ENCODE data around the gene TYK2. TPM values are rescaled to one million over a fixed set of nuclear protein-coding genes. Genes with fewer than 3 reads are reported as not detected.
"Not testable (repeated sequence)": the region's sequence is repeated elsewhere in the genome, so short reads cannot be mapped to it uniquely, and the experiment has no call there.

The TYK2 gene
- total RNA-seq, 2 donors from 2014 or later = 76.3 to 148 TPM

DNA sequence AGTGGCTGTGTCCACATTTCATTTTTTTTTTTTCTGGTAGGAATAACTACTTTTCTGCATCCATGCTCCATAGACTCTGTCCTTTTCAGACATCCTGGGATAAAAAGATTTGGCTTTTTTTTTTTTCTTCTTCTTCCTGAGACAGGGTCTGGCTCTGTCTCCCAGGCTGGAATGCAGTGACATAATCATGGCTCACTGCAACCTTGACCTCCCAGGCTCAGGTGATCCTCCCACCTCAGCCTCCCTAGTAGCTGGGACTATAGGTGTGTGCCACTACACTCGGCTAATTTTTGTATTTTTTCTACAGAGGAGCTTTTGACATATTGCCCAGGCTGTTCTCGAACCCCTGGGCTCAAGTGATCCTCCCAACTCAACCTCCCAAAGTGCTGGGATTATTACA is 36.9 kb downstream of the TYK2 start:
- H3K27ac ChIP-seq = no peak overlapping the region
- TF ChIP-seq, protein P1, sequence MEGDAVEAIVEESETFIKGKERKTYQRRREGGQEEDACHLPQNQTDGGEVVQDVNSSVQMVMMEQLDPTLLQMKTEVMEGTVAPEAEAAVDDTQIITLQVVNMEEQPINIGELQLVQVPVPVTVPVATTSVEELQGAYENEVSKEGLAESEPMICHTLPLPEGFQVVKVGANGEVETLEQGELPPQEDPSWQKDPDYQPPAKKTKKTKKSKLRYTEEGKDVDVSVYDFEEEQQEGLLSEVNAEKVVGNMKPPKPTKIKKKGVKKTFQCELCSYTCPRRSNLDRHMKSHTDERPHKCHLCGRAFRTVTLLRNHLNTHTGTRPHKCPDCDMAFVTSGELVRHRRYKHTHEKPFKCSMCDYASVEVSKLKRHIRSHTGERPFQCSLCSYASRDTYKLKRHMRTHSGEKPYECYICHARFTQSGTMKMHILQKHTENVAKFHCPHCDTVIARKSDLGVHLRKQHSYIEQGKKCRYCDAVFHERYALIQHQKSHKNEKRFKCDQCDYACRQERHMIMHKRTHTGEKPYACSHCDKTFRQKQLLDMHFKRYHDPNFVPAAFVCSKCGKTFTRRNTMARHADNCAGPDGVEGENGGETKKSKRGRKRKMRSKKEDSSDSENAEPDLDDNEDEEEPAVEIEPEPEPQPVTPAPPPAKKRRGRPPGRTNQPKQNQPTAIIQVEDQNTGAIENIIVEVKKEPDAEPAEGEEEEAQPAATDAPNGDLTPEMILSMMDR (IDR thresholded peaks at IDR 0.05) = no peak
- H3K9me3 ChIP-seq = no peaks in the 10 kb centered on the region
- DNase-seq = no peak
- H3K4me3 ChIP-seq = no peak overlapping the region
- intact Hi-C loops (cut with DNase I) = no loop called here
- H3K4me1 ChIP-seq = no peaks in the 10 kb centered on the region
- H3K36me3 ChIP-seq = no peaks in the 10 kb centered on the region
- no peaks in the 10 kb centered on the region for H3K27me3 ChIP-seq
- H3K9ac ChIP-seq (ENCODE audit: low read depth in 2 of 2, low read length in 2 of 2) = no peak overlapping the region

DNA sequence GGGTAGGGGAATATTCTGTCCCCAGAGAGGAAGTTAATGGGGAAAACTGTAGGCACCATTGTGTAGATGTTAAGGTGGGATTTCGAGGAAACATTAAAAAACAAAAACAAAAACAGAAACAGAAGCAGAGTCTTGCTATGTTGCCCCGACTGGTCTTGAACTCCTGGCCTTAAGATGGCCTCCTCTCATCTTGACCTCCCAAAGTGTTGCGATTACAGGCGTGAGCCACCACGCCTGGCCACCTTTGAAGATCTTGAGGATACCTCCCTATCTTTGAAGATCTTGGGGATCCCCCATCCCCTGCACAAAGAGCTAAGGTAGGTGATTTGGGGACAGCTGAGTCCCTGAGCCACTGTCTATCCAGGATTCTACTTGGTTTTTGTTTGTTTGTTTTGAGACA is 40.4 kb downstream of the TYK2 start:
- intact Hi-C loops (cut with DNase I) = loop anchor here (5.0 kb wide), 1 partner anchor 42 kb away; the partner anchor contains the start of gene TYK2

DNA sequence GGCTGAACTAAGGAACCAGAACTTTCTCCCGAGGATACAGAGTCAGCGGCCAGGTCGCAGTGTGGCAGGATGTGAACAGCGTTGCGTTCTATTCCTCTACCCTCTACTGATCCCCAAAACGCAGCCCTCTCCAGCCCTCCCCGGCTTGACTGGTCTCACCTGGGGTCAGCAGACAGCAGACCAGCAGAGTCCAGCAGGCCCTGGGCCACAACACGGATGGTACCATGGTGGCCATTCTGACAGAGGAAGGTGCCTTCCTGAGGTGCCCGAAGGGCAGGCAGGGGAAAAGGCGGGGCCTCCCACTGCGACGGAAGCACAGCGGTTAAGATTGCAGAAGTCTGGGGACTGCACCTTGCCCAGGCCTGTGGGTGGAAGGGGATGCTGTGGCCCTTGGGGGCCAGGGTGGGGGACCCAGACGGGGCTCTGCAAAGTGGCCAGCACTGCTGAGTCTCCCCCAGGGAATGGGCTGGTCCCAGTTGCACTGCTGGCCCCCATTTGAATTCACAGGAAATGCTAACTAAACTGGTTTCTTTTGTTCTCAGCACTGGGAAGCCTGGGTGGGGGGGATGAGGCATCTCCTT is 40.9 kb downstream of the TYK2 start, which contains the start of gene ICAM3:
Gene ICAM3, minus strand, starts transcription at position 245 of the 581 bp plus-strand sequence. Its CDS starts 10 bp downstream, at position 235.
- H3K9me3 ChIP-seq = no peaks in the 10 kb centered on the region
- intact Hi-C loops (cut with DNase I) = loop anchor here (5.0 kb wide), 1 partner anchor 43 kb away; the partner anchor contains the start of gene TYK2
- peak within 1 kb of the TSS; percentile 14 for H3K4me3 ChIP-seq
- peak within 1 kb of the TSS; percentile 33 for H3K27ac ChIP-seq
- H3K27me3 ChIP-seq = no peaks in the 10 kb centered on the region
- H3K36me3 ChIP-seq = no peaks in the 10 kb centered on the region
- TF ChIP-seq, protein P1 (IDR thresholded peaks at IDR 0.05) = no peak
- H3K9ac ChIP-seq (ENCODE audit: low read depth in 2 of 2, low read length in 2 of 2) = peak within 1 kb of the TSS; percentile 4 to 67
- peak; percentile 33 for DNase-seq
- no peaks in the 10 kb centered on the region for H3K4me1 ChIP-seq

More for the DNA sequence above, 40.4 kb downstream of the TYK2 start:
- Histone ChIP-seq H3K27me3 (no peaks in the 10 kb centered on the region), H3K9me3 (no peaks in the 10 kb centered on the region), H3K4me1 (no peaks in the 10 kb centered on the region), H3K4me3 (no peak overlapping the region), H3K9ac (ENCODE audit: low read depth in 2 of 2, low read length in 2 of 2) (no peak overlapping the region), H3K36me3 (no peaks in the 10 kb centered on the region), H3K27ac (no peak overlapping the region)
- TF ChIP-seq, protein P1 (IDR thresholded peaks at IDR 0.05) = no peak
- DNase-seq = no peak

DNA sequence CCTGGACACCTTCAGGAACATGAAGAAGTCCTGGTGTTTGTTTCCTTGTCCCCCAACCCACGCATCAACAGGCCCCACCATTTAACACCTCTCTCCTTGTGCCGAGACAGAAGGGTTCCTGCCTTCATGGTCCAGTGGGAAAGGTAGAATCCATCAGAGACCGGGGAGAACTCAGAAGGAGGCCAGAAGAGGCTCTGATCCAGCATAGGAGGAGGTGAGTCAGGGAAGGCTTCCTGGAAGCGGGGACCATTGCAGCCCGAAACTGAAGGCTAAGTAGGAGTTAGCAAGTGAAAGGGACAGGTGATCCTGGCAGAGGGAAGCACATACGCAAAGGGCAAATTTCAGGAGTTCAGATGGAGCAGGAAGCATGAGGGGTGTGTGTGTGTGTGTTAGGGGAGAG is 41.4 kb downstream of the TYK2 start:
- Histone ChIP-seq H3K27ac (no peak overlapping the region), H3K4me3 (peak overlapping the region; percentile 14), H3K27me3 (no peaks in the 10 kb centered on the region), H3K9ac (ENCODE audit: low read depth in 2 of 2, low read length in 2 of 2) (peak overlapping the region; percentile 4 to 67), H3K36me3 (no peaks in the 10 kb centered on the region), H3K9me3 (no peaks in the 10 kb centered on the region), H3K4me1 (no peaks in the 10 kb centered on the region)
- intact Hi-C loops (cut with DNase I) = loop anchor here (5.0 kb wide), 1 partner anchor 43 kb away; the partner anchor contains the start of gene TYK2
- DNase-seq = no peak
- TF ChIP-seq, protein P1 (IDR thresholded peaks at IDR 0.05) = no peak

DNA sequence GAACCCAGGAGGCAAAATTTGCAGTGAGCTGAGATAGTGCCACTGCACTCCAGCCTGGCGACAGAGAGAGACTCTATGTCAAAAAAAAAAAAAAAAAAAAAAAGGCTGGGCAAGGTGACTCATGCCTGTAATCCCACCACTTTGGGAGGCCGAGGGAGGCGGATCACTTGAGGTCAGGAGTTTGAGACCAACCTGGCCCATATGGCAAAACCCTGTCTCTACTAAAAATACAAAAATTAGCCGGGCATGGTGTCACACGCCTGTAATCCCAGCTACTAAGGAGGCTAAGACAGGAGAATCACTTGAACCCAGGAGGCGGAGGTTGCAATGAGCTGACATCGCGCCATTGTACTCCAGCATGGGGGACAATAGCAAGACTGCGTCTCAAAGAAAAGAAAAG is 43.6 kb downstream of the TYK2 start:
- not testable (repeated sequence) for H3K4me1 ChIP-seq; H3K9me3 ChIP-seq; H3K36me3 ChIP-seq; H3K4me3 ChIP-seq; DNase-seq; H3K27me3 ChIP-seq; H3K9ac ChIP-seq (ENCODE audit: low read depth in 2 of 2, low read length in 2 of 2); H3K27ac ChIP-seq
- intact Hi-C loops (cut with DNase I) = loop anchor here (5.0 kb wide), 1 partner anchor 46 kb away; the partner anchor contains the start of gene TYK2

DNA sequence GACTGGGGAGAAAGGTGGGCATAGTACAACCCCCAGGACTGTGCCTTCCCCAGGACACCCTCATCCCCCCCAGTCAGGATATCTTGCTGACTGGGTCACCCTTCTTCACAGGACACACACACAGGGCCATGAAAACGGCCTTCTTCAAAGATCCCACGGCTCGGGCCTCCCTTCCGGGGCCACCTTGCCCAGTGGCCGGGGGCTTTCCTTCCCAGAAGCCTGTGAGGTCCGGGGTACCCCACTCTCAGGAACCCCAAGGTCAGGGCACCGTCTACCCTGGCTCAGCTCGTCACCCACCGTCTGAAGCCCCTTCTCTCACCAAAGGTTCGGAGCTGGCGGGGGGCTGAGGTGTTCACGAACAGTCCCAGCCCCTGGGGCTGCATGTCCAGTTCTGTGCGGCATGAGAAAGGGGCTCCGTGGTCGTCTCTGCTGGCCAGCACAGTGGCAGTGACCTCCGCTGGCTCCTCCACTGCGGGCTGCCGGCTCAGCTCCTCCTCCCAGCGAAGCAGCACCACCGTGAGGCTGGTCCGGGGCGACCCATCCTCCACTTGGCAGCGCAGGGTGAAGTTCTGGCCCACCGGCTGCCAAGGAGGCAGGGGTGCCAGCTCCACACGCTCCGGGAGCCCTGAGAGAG is 44.9 kb downstream of the TYK2 start:
- Histone ChIP-seq H3K27ac (no peak overlapping the region), H3K9ac (ENCODE audit: low read depth in 2 of 2, low read length in 2 of 2) (peak overlapping the region in 1 of 2 donors; percentile 73)
- no peak for DNase-seq

More for the DNA sequence above, 44.9 kb downstream of the TYK2 start:
- TF ChIP-seq, protein P1 (IDR thresholded peaks at IDR 0.05) = no peak
- intact Hi-C loops (cut with DNase I) = loop anchor here (5.0 kb wide), 1 partner anchor 47 kb away; the partner anchor contains the start of gene TYK2
- Histone ChIP-seq H3K4me1 (peaks cover 8% of the 10 kb centered on the region), H3K9me3 (no peaks in the 10 kb centered on the region), H3K4me3 (no peak overlapping the region), H3K27me3 (no peaks in the 10 kb centered on the region), H3K36me3 (no peaks in the 10 kb centered on the region)

All from colonic mucosa (tissue), 4 donors.